Aorta (tissue), 5 donors: ENCODE measurements around the gene LRCH2. TPM values are rescaled to one million over a fixed set of nuclear protein-coding genes. Genes with fewer than 3 reads are reported as not detected.

ENCODE experiments used
- ATAC-seq: fragments of 200-7000 bp; cut with Tn5 transposase; one replicate; pipeline ENCODE4 v1.9.1; 2022; ENCODE audit warnings: moderate library complexity; ENCODE audit not compliant: low FRiP score
- DNase-seq, 2 donors: peaks; one replicate each; pipeline ENCODE4 v3.0.0-alpha.2; 2020
- H3K27ac ChIP-seq, 2 donors: one replicate each; pipeline ENCODE4 v1.5.1; 2013; ENCODE audit warnings: low read length in 2 of 2, mild to moderate bottlenecking in 2 of 2, moderate library complexity in 2 of 2, control low read depth in 1 of 2, inconsistent platforms in 1 of 2, low read depth in 1 of 2
- H3K27me3 ChIP-seq, 2 donors: one replicate each; pipeline ENCODE4 v1.6.1; 2013; ENCODE audit warnings: control low read depth in 1 of 2, low read length in 1 of 2, mild to moderate bottlenecking in 1 of 2, moderate library complexity in 1 of 2; ENCODE audit not compliant: insufficient read depth in 2 of 2, control insufficient read depth in 1 of 2
- H3K36me3 ChIP-seq, 2 donors: one replicate each; pipeline ENCODE4 v1.6.1; 2013; ENCODE audit warnings: control low read depth in 1 of 2, low read length in 1 of 2, mild to moderate bottlenecking in 1 of 2; ENCODE audit not compliant: insufficient read depth in 2 of 2, control insufficient read depth in 1 of 2
- H3K4me1 ChIP-seq, 2 donors: one replicate each; pipeline ENCODE4 v1.6.1; 2013; ENCODE audit warnings: low read length in 2 of 2, control low read depth in 1 of 2, mild to moderate bottlenecking in 1 of 2, moderate library complexity in 1 of 2; ENCODE audit not compliant: insufficient read depth in 2 of 2, control insufficient read depth in 1 of 2
- H3K4me3 ChIP-seq, 2 donors: one replicate each; pipeline ENCODE4 v1.5.1; 2013; ENCODE audit warnings: low read length in 2 of 2, control low read depth in 1 of 2, mild to moderate bottlenecking in 1 of 2
- H3K9me3 ChIP-seq: one replicate; pipeline ENCODE4 v1.6.1; 2013; ENCODE audit warnings: mild to moderate bottlenecking, low read length; ENCODE audit not compliant: control insufficient read depth
- WGBS, 2 donors: extraction: QIAGEN DNeasy Blood & Tissue Kit; methylation state at CpG; one replicate each; pipeline ENCODE4 v1.1.7; 2013; 5-methylcytosine and 5-hydroxymethylcytosine counted together
- intact Hi-C, 2 donors: fragments of 100-400 bp; cut with DNase I; formaldehyde crosslinking; loops; one replicate each; pipeline versions ENCODE4 v1.14.2 to v1.15.0; 2022
- long read RNA-seq, 2 donors: library from polyadenylated mRNA; unstranded; transcript quantifications; one replicate each; pipeline ENCODE4 v2.0.0, GENCODE V29; 2020 to 2021
- polyA plus RNA-seq, 2 donors: library from polyadenylated mRNA; stranded (reverse); fragments of 200-250 nt; gene quantifications; one replicate each; pipeline ENCODE4 v1.2.3, GENCODE V29; 2013
- total RNA-seq, 2 donors: library from RNA; stranded (reverse); fragmentation: NEBNext Ultra II Directional; extraction: Animal tissue kit (Norgen Biotek cat#: 25700); gene quantifications; one replicate each; pipeline ENCODE4 v1.2.1, GENCODE V29; 2021
- donor health status: healthy with polysubstance abuse.
- donor health status: Bipolar disorder and iron deficiency.
- donor health status: DM: no; HTN: no; CAD: no.
- donor health status: DM: no; HTN: no; CAD: no.
- donor health status: DM: yes; HTN: yes; CAD: no.

The LRCH2 gene
- 10 to 100 TPM in 1 of 2 donors, 1 to 10 TPM in 1; 9.5 to 10.9 TPM for total RNA-seq
- 1 to 10 TPM; 2.6 to 3.8 TPM for polyA plus RNA-seq
- long read RNA-seq, donor 1, partial matches to known transcripts: 1 of 4 reads
- long read RNA-seq, donor 1, other reads (novel, unspliced or antisense): 3 of 4 reads
- long read RNA-seq, donor 2, partial matches to known transcripts: 0 of 1 reads
- long read RNA-seq, donor 2, other reads (novel, unspliced or antisense): 1 of 1 reads

GRCh38 chrX:115233497-115234455, at the start of gene LRCH2:
Gene LRCH2, minus strand, starts transcription at chrX:115234096. Its CDS starts 55 bp downstream, at chrX:115234041.
- WGBS, 2 donors: 1 to 10% methylated on average over 50 to 59 of the region's 59 CpGs
- intact Hi-C loops: loop anchor here in 1 of 2 donors (5.0 kb wide), 1 partner anchor 89 kb away; no protein-coding TSS in a partner anchor
- DNase-seq (peak; percentile 51 to 84), ATAC-seq (peak; percentile 80)
- Histone ChIP-seq H3K9me3 (no peaks in the 10 kb centered on the region), H3K36me3 (no peaks in the 10 kb centered on the region), H3K27me3 (no peaks in the 10 kb centered on the region), H3K4me3 (peak within 1 kb of the TSS; percentile 45 to 72), H3K27ac (peak within 1 kb of the TSS in 1 of 2 donors; percentile 7), H3K4me1 (no peaks in the 10 kb centered on the region)

- Histone ChIP-seq H3K27ac (no peak overlapping the region), H3K4me3 (no peak overlapping the region), H3K36me3 (no peaks in the 10 kb centered on the region), H3K27me3 (no peaks in the 10 kb centered on the region), H3K9me3 (no peaks in the 10 kb centered on the region), H3K4me1 (no peaks in the 10 kb centered on the region)
- WGBS, 2 donors: 71 to 81% methylated on average over 1 of the region's 1 CpG
- ATAC-seq: no peak
- intact Hi-C loops: no loop called here
- no peak for DNase-seq
These were observed 35.3 kb upstream of the LRCH2 start for GRCh38 chrX:115269051-115269683.

- Histone ChIP-seq H3K4me1 (no peaks in the 10 kb centered on the region), H3K9me3 (no peaks in the 10 kb centered on the region), H3K27ac (no peak overlapping the region), H3K36me3 (no peaks in the 10 kb centered on the region), H3K27me3 (no peaks in the 10 kb centered on the region), H3K4me3 (no peak overlapping the region)
- intact Hi-C loops: no loop called here
- WGBS, 2 donors: 32 to 67% methylated on average over 3 of the region's 3 CpGs
- ATAC-seq (no peak), DNase-seq (no peak)
These were observed 34.5 kb upstream of the LRCH2 start for GRCh38 chrX:115268421-115268820.

GRCh38 chrX:115266300-115266699, 32.4 kb upstream of the LRCH2 start:
- ATAC-seq: no peak
- Histone ChIP-seq H3K27me3 (no peaks in the 10 kb centered on the region), H3K27ac (no peak overlapping the region), H3K4me1 (no peaks in the 10 kb centered on the region), H3K36me3 (no peaks in the 10 kb centered on the region), H3K4me3 (no peak overlapping the region), H3K9me3 (no peaks in the 10 kb centered on the region)
- WGBS, 2 donors: 56 to 79% methylated on average over 2 of the region's 2 CpGs
- intact Hi-C loops: no loop called here
- no peak for DNase-seq

GRCh38 chrX:115264009-115264408, 30.1 kb upstream of the LRCH2 start:
- Histone ChIP-seq H3K27ac (no peak overlapping the region), H3K9me3 (no peaks in the 10 kb centered on the region), H3K27me3 (no peaks in the 10 kb centered on the region), H3K4me3 (no peak overlapping the region), H3K36me3 (no peaks in the 10 kb centered on the region), H3K4me1 (no peaks in the 10 kb centered on the region)
- DNase-seq: no peak
- intact Hi-C loops: no loop called here
- ATAC-seq: no peak
- 74 to 86% methylated on average over 2 of the region's 2 CpGs for WGBS, 2 donors

GRCh38 chrX:115261148-115261547, 27.3 kb upstream of the LRCH2 start:
- 60% methylated on average over 2 of the region's 2 CpGs for WGBS, 2 donors
- Histone ChIP-seq H3K27ac (no peak overlapping the region), H3K27me3 (no peaks in the 10 kb centered on the region), H3K4me1 (no peaks in the 10 kb centered on the region), H3K9me3 (no peaks in the 10 kb centered on the region), H3K4me3 (no peak overlapping the region), H3K36me3 (no peaks in the 10 kb centered on the region)
- no peak for ATAC-seq
- intact Hi-C loops: no loop called here
- DNase-seq: no peak

- ATAC-seq (no peak), DNase-seq (no peak)
- H3K9me3 ChIP-seq: no peaks in the 10 kb centered on the region
- WGBS, 2 donors: 90 to 99% methylated on average over 3 of the region's 3 CpGs
- no peaks in the 10 kb centered on the region for H3K4me1 ChIP-seq
- H3K36me3 ChIP-seq: no peaks in the 10 kb centered on the region
- intact Hi-C loops: no loop called here
- H3K27me3 ChIP-seq: no peaks in the 10 kb centered on the region
- no peak overlapping the region for H3K4me3 ChIP-seq
- no peak overlapping the region for H3K27ac ChIP-seq
These were observed 26.4 kb upstream of the LRCH2 start for GRCh38 chrX:115260330-115260729.

- H3K27ac ChIP-seq: no peak overlapping the region
- no peaks in the 10 kb centered on the region for H3K36me3 ChIP-seq
- no peaks in the 10 kb centered on the region for H3K9me3 ChIP-seq
- no peaks in the 10 kb centered on the region for H3K4me1 ChIP-seq
- no peak for ATAC-seq
- 57 to 74% methylated on average over 3 of the region's 3 CpGs for WGBS, 2 donors
- no peaks in the 10 kb centered on the region for H3K27me3 ChIP-seq
- intact Hi-C loops: no loop called here
- DNase-seq: no peak
- no peak overlapping the region for H3K4me3 ChIP-seq
These were observed 25.5 kb upstream of the LRCH2 start for GRCh38 chrX:115259238-115259875.
